HL-60 (cell line): ENCODE results near the gene CYB561A3.

ENCODE experiments used
- CTCF ChIP-seq: IDR thresholded peaks from one replicate; pipeline ENCODE4 v1.5.1; 2011; ENCODE audit warnings: low read length, control low read depth, inconsistent platforms; ENCODE audit not compliant: insufficient read depth
- POLR2AphosphoS5 ChIP-seq: IDR thresholded peaks from 2 replicates; pipeline ENCODE4 v1.6.1; 2012; ENCODE audit warnings: low read depth

- TF ChIP-seq CTCF (no peak), POLR2AphosphoS5 (no peak)
These were observed 15.9 kb upstream of the CYB561A3 start for GRCh38 chr11:61377461-61378160.
